ENCODE results near the gene CD44. TPM values are rescaled to one million over a fixed set of nuclear protein-coding genes. Genes with fewer than 3 reads are reported as not detected.
"Not testable (repeated sequence)": the region's sequence is repeated elsewhere in the genome, so short reads cannot be mapped to it uniquely, and the experiment has no call there.

Gene CD44
- polyA plus RNA-seq, 2 of the 4 experiments (the other 2 are of a cell fraction), result 309 to 585 TPM

- ChIA-PET POLR2A (no interaction called here), CTCF (no interaction called here)
- Histone ChIP-seq H3K4me3 (no peak overlapping the region), H3K9me3 (no peaks in the 10 kb centered on the region), H3K4me2 (no peak overlapping the region), H3K27ac (no peak overlapping the region), H3K4me1 (peaks cover 7% of the 10 kb centered on the region; the same call in 2 of the 3 replicates)
- ATAC-seq (no peak), FAIRE-seq (no peak), DNase-seq (ENCODE audit: low read depth in 1 of 2, low spot score in 1 of 2) (no peak)
- no peak for TF ChIP-seq KDM5A (IDR thresholded peaks at IDR 0.05)
These were observed 33.5 kb upstream of the CD44 start for GRCh38 chr11:35105319-35106079.

- peaks cover 4% of the 10 kb centered on the region; the same call in 1 of the 3 replicates for H3K4me1 ChIP-seq
- H3K9me3 ChIP-seq, result no peaks in the 10 kb centered on the region
- DNase-seq (ENCODE audit: low read depth in 1 of 2, low spot score in 1 of 2) (no peak), FAIRE-seq (no peak), ATAC-seq (no peak)
- no peak overlapping the region for H3K4me2 ChIP-seq
- H3K4me3 ChIP-seq, result no peak overlapping the region
- ChIA-PET POLR2A (no interaction called here), CTCF (no interaction called here)
- no peak overlapping the region for H3K27ac ChIP-seq
- WGBS (ENCODE audit: missing lambda C conversion rate), result 52% methylated on average over 2 of the region's 2 CpGs
- TF ChIP-seq FOXS1 (CRISPR knock-in tag; IDR thresholded peaks at IDR 0.05) (no peak), TP53 (CRISPR knock-in tag; IDR thresholded peaks at IDR 0.05) (no peak), NFE2L2 (conservative IDR thresholded peaks at IDR 0.05; ENCODE audit: low read length) (no peak), FOSL2 (IDR thresholded peaks at IDR 0.05) (no peak), FOSL2 (CRISPR knock-in tag; IDR thresholded peaks at IDR 0.05) (no peak), E2F6 (IDR thresholded peaks at IDR 0.05; ENCODE audit: borderline replicate concordance, low read depth) (no peak)
These were observed 32.4 kb upstream of the CD44 start for GRCh38 chr11:35106595-35106994.

GRCh38 chr11:35107861-35108260 lies 31.1 kb upstream of the CD44 start:
- ChIA-PET POLR2A (no interaction called here), CTCF (no interaction called here)
- H3K4me2 ChIP-seq, result no peak overlapping the region
- H3K4me3 ChIP-seq, result no peak overlapping the region
- no peak for TF ChIP-seq EP300 (IDR thresholded peaks at IDR 0.05)
- no peak for TF ChIP-seq ZFP36 (IDR thresholded peaks at IDR 0.05; ENCODE audit: borderline replicate concordance, partially characterized antibody)
- TF ChIP-seq TFCP2L1 (CRISPR knock-in tag; IDR thresholded peaks at IDR 0.05), result no peak
- TF ChIP-seq HDAC2 (IDR thresholded peaks at IDR 0.05), result no peak
- TF ChIP-seq RFX5 (IDR thresholded peaks at IDR 0.05), result no peak
- TF ChIP-seq KDM5A (IDR thresholded peaks at IDR 0.05), result no peak
- TF ChIP-seq PBX3 (IDR thresholded peaks at IDR 0.05), result no peak
- peaks cover 8% of the 10 kb centered on the region; the same call in 1 of the 3 replicates for H3K4me1 ChIP-seq
- ATAC-seq (no peak), FAIRE-seq (no peak), DNase-seq (ENCODE audit: low read depth in 1 of 2, low spot score in 1 of 2) (no peak)
- no peaks in the 10 kb centered on the region for H3K9me3 ChIP-seq
- no peak overlapping the region for H3K27ac ChIP-seq
- 40% methylated on average over 2 of the region's 2 CpGs for WGBS (ENCODE audit: missing lambda C conversion rate)

- H3K4me3 ChIP-seq; H3K4me2 ChIP-seq; H3K9me3 ChIP-seq; POLR2A ChIA-PET; H3K27ac ChIP-seq; FAIRE-seq; ATAC-seq; CTCF ChIA-PET; H3K4me1 ChIP-seq; DNase-seq (ENCODE audit: low read depth in 1 of 2, low spot score in 1 of 2): not testable (repeated sequence)
- WGBS (ENCODE audit: missing lambda C conversion rate), result 15% methylated on average over 1 of the region's 1 CpG
These were observed 30.6 kb upstream of the CD44 start for GRCh38 chr11:35108336-35108735.

GRCh38 chr11:35109041-35109440 lies 29.9 kb upstream of the CD44 start:
- H3K27ac ChIP-seq, result no peak overlapping the region
- FAIRE-seq (no peak), ATAC-seq (no peak), DNase-seq (ENCODE audit: low read depth in 1 of 2, low spot score in 1 of 2) (no peak)
- POLR2A ChIA-PET, result no interaction called here
- no peaks in the 10 kb centered on the region for H3K9me3 ChIP-seq
- H3K4me1 ChIP-seq, result peaks cover 8% of the 10 kb centered on the region; the same call in 1 of the 3 replicates
- no peak overlapping the region for H3K4me2 ChIP-seq
- TF ChIP-seq MAFK (IDR thresholded peaks at IDR 0.05; ENCODE audit: partially characterized antibody) (no peak), E2F6 (IDR thresholded peaks at IDR 0.05; ENCODE audit: borderline replicate concordance, low read depth) (no peak), USF2 (IDR thresholded peaks at IDR 0.05) (no peak), RNF2 (IDR thresholded peaks at IDR 0.05; ENCODE audit: borderline replicate concordance, low read depth) (no peak), HOXA7 (CRISPR knock-in tag; IDR thresholded peaks at IDR 0.05) (no peak), HDAC2 (IDR thresholded peaks at IDR 0.05) (no peak)
- no peak overlapping the region for H3K4me3 ChIP-seq
- CTCF ChIA-PET, result no interaction called here

Measured in A549 (cell line).